Panc1 (cell line): ENCODE data around the gene TMEM106C. TPM values are rescaled to one million over a fixed set of nuclear protein-coding genes. Genes with fewer than 3 reads are reported as not detected.

ENCODE experiments used
- ATAC-seq: fragments of 200-7000 bp; cut with Tn5 transposase; 2 replicates; pipeline ENCODE4 v1.9.1; 2020; ENCODE audit warnings: mild to moderate bottlenecking, moderate library complexity
- BruUV-seq: library from RNA; stranded (reverse); fragments of 400-500 nt; replicated peaks from 2 replicates; lab custom pipeline; 2021; lab: Mats Ljungman, UMichigan
- CTCF ChIA-PET: fragments of 300-600 bp; sonication (Branson Sonifier 250); formaldehyde crosslinking; loops from one replicate; lab custom pipeline; 2022; ENCODE audit warnings: antibody characterized with exemption; lab: Charles Lee
- POLR2A ChIA-PET: fragments of 300-600 bp; sonication (Branson Sonifier 250); formaldehyde crosslinking; loops from one replicate; lab custom pipeline; 2022; ENCODE audit warnings: antibody characterized with exemption; lab: Charles Lee
- DNase-seq: peaks from one replicate; pipeline ENCODE4 v3.0.0-alpha.2; 2010; ENCODE audit warnings: low read depth, low spot score
- H3K27ac ChIP-seq: 2 replicates; pipeline ENCODE4 v1.5.1; 2011; ENCODE audit warnings: mild to moderate bottlenecking, low read length, inconsistent platforms
- H3K27me3 ChIP-seq: fragments of 200-500 bp; sonication (Bioruptor generic); 2 replicates; pipeline ENCODE4 v1.6.0; 2014; ENCODE audit warnings: low read length, inconsistent platforms; ENCODE audit not compliant: control insufficient read depth, insufficient read depth
- H3K36me3 ChIP-seq: fragments of 200-500 bp; sonication (Bioruptor generic); 2 replicates; pipeline ENCODE4 v1.5.1; 2014; ENCODE audit warnings: inconsistent platforms, mild to moderate bottlenecking, low read length, moderate library complexity; ENCODE audit not compliant: control insufficient read depth, insufficient read depth
- H3K4me1 ChIP-seq: 2 replicates; pipeline ENCODE4 v1.5.1; 2011; ENCODE audit warnings: inconsistent platforms, mild to moderate bottlenecking, low read length, moderate library complexity; ENCODE audit not compliant: control insufficient read depth, insufficient read depth
- H3K4me3 ChIP-seq, 2 experiments: 2 replicates each; pipeline ENCODE4 v1.5.1; 2011 to 2012; ENCODE audit warnings: low read depth in 2 of 2, low read length in 2 of 2, mild to moderate bottlenecking in 2 of 2, inconsistent platforms in 1 of 2, moderate library complexity in 1 of 2
- H3K9me3 ChIP-seq: fragments of 200-500 bp; sonication (Bioruptor generic); 2 replicates; pipeline ENCODE4 v1.5.1; 2014; ENCODE audit warnings: low read depth, mild to moderate bottlenecking, inconsistent platforms, low read length, moderate library complexity; ENCODE audit not compliant: control insufficient read depth, insufficient read depth
- POLR2AphosphoS5 ChIP-seq: IDR thresholded peaks from 2 replicates; pipeline ENCODE4 v1.6.1; 2012; ENCODE audit warnings: mild to moderate bottlenecking, low read depth, low read length, moderate library complexity
- REST ChIP-seq, 2 experiments: IDR thresholded peaks; 2 replicates each; pipeline ENCODE4 v1.6.1; 2011 to 2012; ENCODE audit warnings: low read depth in 2 of 2, control low read depth in 1 of 2, low read length in 1 of 2, mild to moderate bottlenecking in 1 of 2, moderate library complexity in 1 of 2; ENCODE audit not compliant: insufficient read depth in 1 of 2
- SIN3A ChIP-seq: IDR thresholded peaks from 2 replicates; pipeline ENCODE4 v1.6.1; 2012; ENCODE audit warnings: low read depth, mild to moderate bottlenecking, low read length, moderate library complexity, borderline replicate concordance; ENCODE audit not compliant: insufficient read depth
- TCF7L2 ChIP-seq: IDR thresholded peaks from 2 replicates; pipeline ENCODE4 v1.6.1; 2011; ENCODE audit warnings: mild to moderate bottlenecking, low read depth, low read length, inconsistent platforms
- in situ Hi-C: cut with HindIII; loops from 2 replicates; pipeline ENCODE4 v1.10.0; 2016; ENCODE audit warnings: low sequenced_read_pairs, low pct_unique_long_range_greater_than_20kb
- intact Hi-C: fragments of 100-400 bp; cut with micrococcal nuclease; formaldehyde crosslinking; loops from one replicate; pipeline ENCODE4 v1.10.0; 2022; ENCODE audit not compliant: unreplicated experiment
- total RNA-seq: library from RNA; stranded (reverse); gene quantifications from one replicate; pipeline ENCODE4 v1.2.1, GENCODE V29; 2021; ENCODE audit not compliant: unreplicated experiment
- TF ChIP-seq, protein P1 (sequence below): fragments of 450-650 bp; IDR thresholded peaks from 2 replicates; pipeline ENCODE4 v1.5.1; 2017; ENCODE audit warnings: mild to moderate bottlenecking

Gene TMEM106C
- total RNA-seq, 1 experiment from 2014 or later, result 93.7 TPM

DNA sequence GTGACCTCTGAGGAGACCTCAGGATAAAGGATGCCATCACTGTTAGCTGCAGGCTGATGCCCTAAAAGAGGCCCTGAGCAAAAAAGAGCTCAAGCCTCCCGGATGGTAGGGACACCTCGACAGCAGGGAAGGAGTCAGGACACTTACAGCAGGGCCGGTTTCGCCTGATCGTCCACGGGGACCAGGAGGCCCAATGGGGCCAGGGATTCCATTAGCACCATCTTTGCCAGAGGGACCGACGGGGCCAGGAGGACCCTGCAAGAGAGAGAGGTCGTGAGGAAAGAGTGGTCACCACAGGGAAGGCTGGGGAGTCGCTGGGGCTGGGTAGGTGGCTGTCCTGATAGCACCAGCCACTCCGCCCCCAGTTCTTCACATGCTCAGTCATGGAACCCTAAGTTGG lies 12.4 kb downstream of the TMEM106C start:
- CTCF ChIA-PET, result no interaction called here
- H3K27ac ChIP-seq, result no peak overlapping the region
- DNase-seq (no peak), ATAC-seq (no peak)
- BruUV-seq, result no TSS peak
- H3K4me3 ChIP-seq, result no peak overlapping the region
- no peaks in the 10 kb centered on the region for H3K36me3 ChIP-seq
- intact Hi-C loops (no loop called here), in situ Hi-C loops (no loop called here)
- TF ChIP-seq, protein P1, sequence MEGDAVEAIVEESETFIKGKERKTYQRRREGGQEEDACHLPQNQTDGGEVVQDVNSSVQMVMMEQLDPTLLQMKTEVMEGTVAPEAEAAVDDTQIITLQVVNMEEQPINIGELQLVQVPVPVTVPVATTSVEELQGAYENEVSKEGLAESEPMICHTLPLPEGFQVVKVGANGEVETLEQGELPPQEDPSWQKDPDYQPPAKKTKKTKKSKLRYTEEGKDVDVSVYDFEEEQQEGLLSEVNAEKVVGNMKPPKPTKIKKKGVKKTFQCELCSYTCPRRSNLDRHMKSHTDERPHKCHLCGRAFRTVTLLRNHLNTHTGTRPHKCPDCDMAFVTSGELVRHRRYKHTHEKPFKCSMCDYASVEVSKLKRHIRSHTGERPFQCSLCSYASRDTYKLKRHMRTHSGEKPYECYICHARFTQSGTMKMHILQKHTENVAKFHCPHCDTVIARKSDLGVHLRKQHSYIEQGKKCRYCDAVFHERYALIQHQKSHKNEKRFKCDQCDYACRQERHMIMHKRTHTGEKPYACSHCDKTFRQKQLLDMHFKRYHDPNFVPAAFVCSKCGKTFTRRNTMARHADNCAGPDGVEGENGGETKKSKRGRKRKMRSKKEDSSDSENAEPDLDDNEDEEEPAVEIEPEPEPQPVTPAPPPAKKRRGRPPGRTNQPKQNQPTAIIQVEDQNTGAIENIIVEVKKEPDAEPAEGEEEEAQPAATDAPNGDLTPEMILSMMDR, result no peak
- TF ChIP-seq TCF7L2 (no peak), SIN3A (no peak), POLR2AphosphoS5 (no peak), REST (IDR thresholded peaks at IDR 0.05; ENCODE audit: insufficient read depth in 1 of 2, low read depth in 2 of 2, low read length in 1 of 2) (no peak)
- POLR2A ChIA-PET, result interaction anchor here (0.7 kb wide), 1 partner anchor 236 kb away, joined by 3 read pairs; no protein-coding TSS in a partner anchor
- H3K9me3 ChIP-seq, result no peaks in the 10 kb centered on the region
- H3K4me1 ChIP-seq, result no peaks in the 10 kb centered on the region
- H3K27me3 ChIP-seq, result no peaks in the 10 kb centered on the region

GRCh38 chr12:47977046-47977771 lies 13.8 kb downstream of the TMEM106C start:
- no peak for ATAC-seq
- in situ Hi-C loops, result no loop called here
- no peak for DNase-seq
- intact Hi-C loops, result no loop called here
- Histone ChIP-seq H3K4me3 (no peak overlapping the region), H3K36me3 (no peaks in the 10 kb centered on the region), H3K9me3 (no peaks in the 10 kb centered on the region), H3K4me1 (no peaks in the 10 kb centered on the region), H3K27ac (no peak overlapping the region), H3K27me3 (no peaks in the 10 kb centered on the region)
- BruUV-seq, result no TSS peak
- TF ChIP-seq POLR2AphosphoS5, result no peak
- TF ChIP-seq SIN3A, result no peak
- no peak for TF ChIP-seq REST (IDR thresholded peaks at IDR 0.05; ENCODE audit: insufficient read depth in 1 of 2, low read depth in 2 of 2, low read length in 1 of 2)
- TF ChIP-seq TCF7L2, result no peak
- TF ChIP-seq, protein P1, result no peak
- ChIA-PET CTCF (no interaction called here), POLR2A (no interaction called here)
